ENCODE measurements around the gene C9.

DNA sequence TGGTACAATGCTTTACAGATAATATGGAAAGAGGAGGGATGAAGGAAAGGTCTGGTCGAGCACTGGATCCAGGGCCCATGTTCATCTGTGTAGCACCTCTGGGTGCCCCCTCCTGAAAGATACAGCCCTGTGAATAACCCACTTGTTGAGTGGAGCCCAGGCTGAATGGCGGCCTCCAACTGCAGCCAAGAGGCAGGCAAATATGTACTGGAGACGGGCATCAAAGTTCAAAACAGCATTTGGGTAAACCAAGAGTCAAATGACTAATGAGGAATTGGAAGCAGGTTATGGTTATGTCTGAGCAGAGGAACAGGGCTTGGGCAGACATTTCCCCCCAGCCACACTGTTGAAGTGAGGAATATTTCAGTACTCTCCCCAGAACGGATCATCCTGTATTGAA, 1.1 kb downstream of the C9 start:
- TF ChIP-seq, protein P1, sequence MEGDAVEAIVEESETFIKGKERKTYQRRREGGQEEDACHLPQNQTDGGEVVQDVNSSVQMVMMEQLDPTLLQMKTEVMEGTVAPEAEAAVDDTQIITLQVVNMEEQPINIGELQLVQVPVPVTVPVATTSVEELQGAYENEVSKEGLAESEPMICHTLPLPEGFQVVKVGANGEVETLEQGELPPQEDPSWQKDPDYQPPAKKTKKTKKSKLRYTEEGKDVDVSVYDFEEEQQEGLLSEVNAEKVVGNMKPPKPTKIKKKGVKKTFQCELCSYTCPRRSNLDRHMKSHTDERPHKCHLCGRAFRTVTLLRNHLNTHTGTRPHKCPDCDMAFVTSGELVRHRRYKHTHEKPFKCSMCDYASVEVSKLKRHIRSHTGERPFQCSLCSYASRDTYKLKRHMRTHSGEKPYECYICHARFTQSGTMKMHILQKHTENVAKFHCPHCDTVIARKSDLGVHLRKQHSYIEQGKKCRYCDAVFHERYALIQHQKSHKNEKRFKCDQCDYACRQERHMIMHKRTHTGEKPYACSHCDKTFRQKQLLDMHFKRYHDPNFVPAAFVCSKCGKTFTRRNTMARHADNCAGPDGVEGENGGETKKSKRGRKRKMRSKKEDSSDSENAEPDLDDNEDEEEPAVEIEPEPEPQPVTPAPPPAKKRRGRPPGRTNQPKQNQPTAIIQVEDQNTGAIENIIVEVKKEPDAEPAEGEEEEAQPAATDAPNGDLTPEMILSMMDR (IDR thresholded peaks at IDR 0.05) = no peak
- no peak for TF ChIP-seq POLR2A (IDR thresholded peaks at IDR 0.05)
